Neutrophil (primary cell): ENCODE measurements around the gene ZRANB2.

Experiments
- H3K27ac ChIP-seq: fragments of 200-600 bp; sonication (generic); 2 replicates; pipeline ENCODE4 v1.5.1; 2016; ENCODE audit warnings: mild to moderate bottlenecking, moderate library complexity
- H3K27me3 ChIP-seq: fragments of 200-600 bp; sonication (generic); 2 replicates; pipeline ENCODE4 v1.6.0; 2016; ENCODE audit warnings: mild to moderate bottlenecking
- H3K36me3 ChIP-seq: fragments of 200-600 bp; sonication (generic); 2 replicates; pipeline ENCODE4 v1.5.1; 2017
- H3K4me1 ChIP-seq, 2 experiments: fragments of 200-600 bp in 1 of 2; sonication (generic) in 1 of 2; 1 replicate in 1 of 2; 2 replicates in 1 of 2; pipeline versions ENCODE4 v1.5.1 to v1.6.1; 2013 to 2016; ENCODE audit warnings: low read depth in 1 of 2, low read length in 1 of 2, mild to moderate bottlenecking in 1 of 2, moderate library complexity in 1 of 2; ENCODE audit not compliant: control insufficient read depth in 1 of 2, insufficient read depth in 1 of 2
- H3K4me3 ChIP-seq, 2 experiments: fragments of 200-600 bp in 1 of 2; sonication (generic) in 1 of 2; 1 replicate in 1 of 2; 2 replicates in 1 of 2; pipeline ENCODE4 v1.5.1; 2013 to 2016; ENCODE audit warnings: low read depth in 1 of 2, low read length in 1 of 2, mild to moderate bottlenecking in 1 of 2, moderate library complexity in 1 of 2
- H3K9me3 ChIP-seq: fragments of 200-600 bp; sonication (generic); 2 replicates; pipeline ENCODE4 v1.5.1; 2016
- CTCF ChIP-seq: fragments of 200-600 bp; sonication (generic); IDR thresholded peaks from 2 replicates; pipeline ENCODE4 v1.5.1; 2016; ENCODE audit warnings: antibody characterized with exemption

Gene ZRANB2

GRCh38 chr1:71083271-71083670 is 2.4 kb upstream of the ZRANB2 start:
- TF ChIP-seq CTCF, result no peak
- Histone ChIP-seq H3K4me3 (no peak overlapping the region), H3K27ac (no peak overlapping the region), H3K4me1 (peaks cover 16 to 25% of the 10 kb centered on the region in 2 experiments), H3K36me3 (peaks cover under 1% of the 10 kb centered on the region), H3K27me3 (peaks cover 42% of the 10 kb centered on the region), H3K9me3 (no peaks in the 10 kb centered on the region)

- Histone ChIP-seq H3K27ac (peak overlapping the region; percentile 91), H3K4me3 (peak overlapping the region; percentile 76 to 93), H3K9me3 (no peaks in the 10 kb centered on the region), H3K36me3 (peaks cover 16% of the 10 kb centered on the region), H3K4me1 (peaks cover 16 to 25% of the 10 kb centered on the region in 2 experiments), H3K27me3 (peaks cover 42% of the 10 kb centered on the region)
- no peak for TF ChIP-seq CTCF
These were observed 854 bp upstream of the ZRANB2 start for GRCh38 chr1:71081697-71082080.

- Histone ChIP-seq H3K27me3 (peaks cover 30% of the 10 kb centered on the region), H3K9me3 (no peaks in the 10 kb centered on the region), H3K4me3 (peak overlapping the region; percentile 76 to 93), H3K36me3 (peaks cover 30% of the 10 kb centered on the region), H3K27ac (peak overlapping the region; percentile 91), H3K4me1 (peaks cover 16 to 25% of the 10 kb centered on the region in 2 experiments)
- TF ChIP-seq CTCF, result no peak
These were observed 551 bp downstream of the ZRANB2 start for GRCh38 chr1:71080230-71080738.

- H3K9me3 ChIP-seq, result no peaks in the 10 kb centered on the region
- TF ChIP-seq CTCF, result no peak
- no peak overlapping the region for H3K4me3 ChIP-seq
- peaks cover 81% of the 10 kb centered on the region for H3K36me3 ChIP-seq
- H3K27me3 ChIP-seq, result no peaks in the 10 kb centered on the region
- peaks cover 5 to 11% of the 10 kb centered on the region in 2 experiments for H3K4me1 ChIP-seq
- no peak overlapping the region for H3K27ac ChIP-seq
These were observed 6.2 kb downstream of the ZRANB2 start for GRCh38 chr1:71074681-71075080.

- no peak for TF ChIP-seq CTCF
- H3K4me3 ChIP-seq, result no peak overlapping the region
- H3K27ac ChIP-seq, result no peak overlapping the region
- no peaks in the 10 kb centered on the region for H3K4me1 ChIP-seq
- H3K27me3 ChIP-seq, result no peaks in the 10 kb centered on the region
- H3K36me3 ChIP-seq, result peaks cover 94% of the 10 kb centered on the region
- H3K9me3 ChIP-seq, result no peaks in the 10 kb centered on the region
These were observed 8.6 kb downstream of the ZRANB2 start for GRCh38 chr1:71072273-71072672.

GRCh38 chr1:71071720-71072119 is 9.1 kb downstream of the ZRANB2 start:
- Histone ChIP-seq H3K9me3 (no peaks in the 10 kb centered on the region), H3K27me3 (no peaks in the 10 kb centered on the region), H3K4me3 (no peak overlapping the region), H3K4me1 (no peaks in the 10 kb centered on the region), H3K36me3 (peaks cover 94% of the 10 kb centered on the region), H3K27ac (no peak overlapping the region)
- TF ChIP-seq CTCF, result no peak
